ENCODE results near the gene CSH1.
A peak's percentile ranks its signal among the peaks of the same experiment; 100 is the strongest.
"Not testable (repeated sequence)": the region's sequence is repeated elsewhere in the genome, so short reads cannot be mapped to it uniquely, and the experiment has no call there.

The CSH1 gene

DNA sequence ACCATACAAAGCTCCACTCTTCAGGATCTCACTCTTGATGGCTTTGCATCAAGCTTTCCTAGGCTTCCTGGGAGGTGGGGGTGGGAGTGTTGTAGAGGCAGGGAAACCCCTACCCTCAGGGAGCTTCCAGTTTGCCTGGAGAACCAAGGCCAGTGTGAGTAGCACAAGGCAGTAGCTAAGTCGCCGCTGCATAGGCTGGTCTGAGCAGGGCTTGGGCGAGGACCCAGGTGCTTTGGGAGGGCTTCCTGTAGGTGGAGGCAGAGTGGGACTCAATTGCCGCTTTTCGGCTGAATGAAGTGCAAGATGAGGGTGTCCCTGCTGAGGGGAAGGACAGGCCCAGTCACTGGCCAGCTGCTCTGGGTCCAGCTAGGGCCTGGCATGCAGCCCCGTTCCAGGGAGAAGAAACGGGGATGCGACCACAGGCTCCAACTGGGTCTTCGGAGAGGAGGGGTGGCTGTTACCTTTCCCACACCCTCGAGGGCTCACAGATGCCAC is 31.8 kb upstream of the CSH1 start:
- no peak for DNase-seq

DNA sequence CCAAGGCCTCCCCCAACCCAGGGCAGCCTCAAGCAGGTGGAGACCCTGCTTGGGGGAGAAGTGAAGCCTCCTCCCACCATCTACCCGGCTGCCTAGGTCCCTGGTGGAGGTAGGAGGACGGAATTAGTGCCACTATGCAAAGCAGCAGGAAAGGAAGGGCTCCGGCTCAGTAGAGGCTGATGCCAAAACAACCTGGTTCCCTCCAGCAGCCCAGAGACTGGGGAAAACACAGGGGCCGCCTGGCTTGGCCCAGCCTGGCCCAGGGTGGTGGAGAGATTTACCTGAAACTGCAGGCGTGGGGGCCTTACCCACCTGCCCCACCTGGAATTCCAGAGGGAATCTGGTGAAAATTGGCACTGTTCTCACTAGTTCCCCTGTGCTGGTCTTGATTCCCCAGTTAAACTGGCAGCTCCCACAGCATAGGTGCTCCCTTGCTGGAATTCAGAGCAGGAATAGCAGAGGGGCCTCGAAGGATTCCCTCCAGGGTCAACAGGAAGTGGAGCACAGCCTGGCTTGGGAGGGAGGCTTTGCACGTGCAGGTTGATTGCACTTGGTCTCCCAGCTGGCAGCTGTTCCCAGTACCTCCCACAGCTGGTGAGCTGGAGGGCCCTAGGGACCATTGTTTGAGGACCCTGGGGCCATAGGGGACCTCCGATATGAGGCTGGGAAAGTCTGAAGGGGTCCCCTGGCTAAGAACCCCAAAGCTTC is 31.2 kb upstream of the CSH1 start:
- no peak for DNase-seq

DNA sequence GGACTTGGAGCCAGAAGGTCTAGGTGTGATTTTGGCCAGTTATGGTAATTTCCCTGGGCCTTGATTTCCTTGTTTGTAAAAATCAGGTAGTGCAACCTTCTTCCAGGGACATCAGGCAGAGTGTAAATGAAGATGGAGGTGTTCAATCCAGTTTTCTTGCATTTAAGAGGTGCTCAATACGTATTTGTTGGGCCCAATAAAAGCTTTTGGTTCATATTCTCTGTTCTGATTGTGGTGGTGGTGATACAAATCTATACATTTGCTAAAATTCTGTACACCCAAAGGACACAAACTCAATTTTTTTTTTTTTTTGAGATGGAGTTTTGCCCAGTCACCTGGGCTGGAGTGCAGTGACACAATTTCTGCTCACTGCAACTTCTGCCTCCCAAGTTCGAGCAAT is 29.8 kb upstream of the CSH1 start:
- no peak for DNase-seq

DNA sequence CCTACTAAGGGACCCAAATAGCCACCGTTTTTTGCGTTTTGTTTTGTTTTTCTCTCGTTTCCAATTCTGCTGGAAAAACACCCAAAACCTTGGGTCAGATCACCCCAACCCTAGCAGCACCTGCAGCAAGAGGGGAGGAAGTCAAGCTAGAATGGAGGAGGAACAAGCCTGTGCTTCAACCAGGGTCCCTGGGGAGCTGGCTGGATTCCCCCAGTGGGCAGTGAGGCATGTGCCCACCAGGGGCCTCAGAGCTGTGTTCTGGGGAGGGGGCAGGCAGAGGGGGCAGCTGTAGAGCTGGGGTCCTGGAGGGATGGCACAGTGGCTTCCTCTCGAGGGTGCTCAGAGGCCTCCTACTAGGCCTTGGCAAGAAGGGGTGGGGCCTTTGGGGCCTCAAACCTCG is 29.2 kb upstream of the CSH1 start:
- no peak for DNase-seq

- DNase-seq = not testable (repeated sequence)
These were observed 26.0 kb upstream of the CSH1 start for GRCh38 chr17:63922402-63922801.

GRCh38 chr17:63920779-63921178 is 24.4 kb upstream of the CSH1 start:
- DNase-seq = not testable (repeated sequence)

GRCh38 chr17:63920050-63920449 is 23.7 kb upstream of the CSH1 start:
- not testable (repeated sequence) for DNase-seq

DNA sequence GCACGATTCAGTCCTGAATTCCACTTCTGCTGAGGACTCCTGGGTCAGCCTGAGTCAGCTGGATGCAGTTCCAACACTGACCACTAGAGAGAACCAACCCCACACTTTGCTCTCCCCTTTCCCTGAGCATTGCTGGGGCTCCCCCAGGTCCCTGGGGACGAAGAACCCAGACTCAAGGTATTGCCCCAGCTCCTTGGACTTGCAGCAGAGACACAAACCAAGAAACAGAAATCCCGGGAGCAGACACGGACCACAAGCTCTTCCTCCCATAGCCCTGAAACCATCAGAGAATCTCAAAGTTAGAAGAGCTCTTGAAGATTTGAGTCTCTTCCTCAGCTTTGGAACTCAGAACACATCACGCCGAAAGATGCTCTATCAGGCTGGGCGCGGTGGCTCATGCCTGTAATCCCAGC is 22.9 kb upstream of the CSH1 start:
- peak; percentile 20 for DNase-seq

DNA sequence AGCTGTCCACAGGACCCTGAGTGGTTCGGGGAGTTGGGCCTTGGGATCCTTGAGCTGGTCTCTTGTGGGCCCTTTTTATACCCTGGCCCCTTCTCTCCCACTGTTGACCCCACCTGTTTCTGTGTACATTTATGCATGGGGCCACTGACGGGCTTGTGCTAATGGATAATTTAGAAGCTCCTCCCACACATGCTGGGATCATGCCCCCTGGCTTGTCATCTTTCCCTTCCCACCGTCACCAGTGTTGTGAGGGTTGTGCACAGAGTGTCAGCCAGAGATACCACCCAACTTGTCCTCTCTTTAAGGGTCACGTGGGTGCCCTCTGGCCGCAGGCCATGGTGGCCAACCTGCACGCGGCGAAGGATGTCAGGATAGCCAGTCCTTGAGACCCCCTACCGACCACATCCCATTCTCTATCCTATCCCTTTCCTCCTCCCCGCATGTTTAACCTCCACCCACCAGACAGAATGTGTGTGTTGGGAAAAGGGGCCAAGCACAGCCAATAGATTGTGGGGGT is 22.5 kb upstream of the CSH1 start, which contains the start of gene GH1:
GH1 (minus strand) TSS at position 51 of the 517 bp plus-strand sequence. CDS start 63 bp downstream, outside the sequence.
- not testable (repeated sequence) for DNase-seq

GRCh38 chr17:63918305-63918704 is 21.9 kb upstream of the CSH1 start:
- DNase-seq = no peak

DNA sequence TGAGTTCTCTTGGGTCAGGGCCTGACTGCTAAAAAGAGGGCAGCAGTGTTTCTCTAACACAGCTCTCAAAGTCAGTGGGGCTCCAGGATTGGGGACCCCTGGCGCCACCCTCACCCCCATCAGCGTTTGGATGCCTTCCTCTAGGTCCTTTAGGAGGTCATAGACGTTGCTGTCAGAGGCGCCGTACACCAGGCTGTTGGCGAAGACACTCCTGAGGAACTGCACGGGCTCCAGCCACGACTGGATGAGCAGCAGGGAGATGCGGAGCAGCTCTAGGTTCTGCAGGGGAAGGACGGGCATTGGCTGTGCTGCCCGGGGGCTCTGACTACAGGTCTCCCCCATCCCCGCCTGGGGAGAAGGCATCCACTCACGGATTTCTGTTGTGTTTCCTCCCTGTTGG is 21.3 kb upstream of the CSH1 start:
- no peak for DNase-seq

- DNase-seq = not testable (repeated sequence)
These were observed 20.8 kb upstream of the CSH1 start for GRCh38 chr17:63917206-63917605.

DNA sequence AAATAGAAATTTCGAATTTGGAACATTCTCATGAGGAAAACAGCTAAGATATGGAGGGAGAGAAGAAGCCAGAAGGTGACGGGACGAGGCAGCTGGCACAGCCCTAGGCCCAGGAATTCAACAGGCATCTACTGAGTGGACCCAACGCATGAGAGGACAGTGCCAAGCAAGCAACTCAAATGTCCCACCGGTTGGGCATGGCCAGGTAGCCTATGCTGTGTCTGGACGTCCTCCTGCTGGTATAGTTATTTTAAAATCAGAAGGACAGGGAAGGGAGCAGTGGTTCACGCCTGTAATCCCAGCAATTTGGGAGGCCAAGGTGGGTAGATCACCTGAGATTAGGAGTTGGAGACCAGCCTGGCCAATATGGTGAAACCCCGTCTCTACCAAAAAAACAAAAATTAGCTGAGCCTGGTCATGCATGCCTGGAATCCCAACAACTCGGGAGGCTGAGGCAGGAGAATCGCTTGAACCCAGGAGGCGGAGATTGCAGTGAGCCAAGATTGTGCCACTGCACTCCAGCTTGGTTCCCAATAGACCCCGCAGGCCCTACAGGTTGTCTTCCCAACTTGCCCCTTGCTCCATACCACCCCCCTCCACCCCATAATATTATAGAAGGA is 20.3 kb upstream of the CSH1 start:
- DNase-seq = no peak

DNA sequence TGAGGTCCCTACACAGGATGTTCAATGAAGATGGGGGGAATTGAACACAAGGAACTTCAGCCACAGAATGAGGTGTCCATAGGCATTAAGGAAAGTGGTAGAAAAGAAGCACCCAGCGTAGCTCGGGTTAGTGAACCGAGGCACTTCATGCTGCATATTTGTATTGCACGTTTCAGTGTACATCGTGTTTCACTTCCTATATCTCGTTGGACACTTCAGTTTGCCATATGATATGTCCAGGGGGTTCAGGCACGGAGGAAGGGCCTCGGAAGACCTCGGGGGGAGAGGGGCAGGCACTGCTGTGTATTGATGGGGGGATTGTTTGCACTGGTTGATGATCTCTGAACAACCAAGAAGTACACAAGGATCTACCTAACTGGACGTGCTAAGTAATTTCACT is 19.4 kb upstream of the CSH1 start:
- not testable (repeated sequence) for DNase-seq

GRCh38 chr17:63914471-63914870 is 18.1 kb upstream of the CSH1 start:
- no peak for DNase-seq

DNA sequence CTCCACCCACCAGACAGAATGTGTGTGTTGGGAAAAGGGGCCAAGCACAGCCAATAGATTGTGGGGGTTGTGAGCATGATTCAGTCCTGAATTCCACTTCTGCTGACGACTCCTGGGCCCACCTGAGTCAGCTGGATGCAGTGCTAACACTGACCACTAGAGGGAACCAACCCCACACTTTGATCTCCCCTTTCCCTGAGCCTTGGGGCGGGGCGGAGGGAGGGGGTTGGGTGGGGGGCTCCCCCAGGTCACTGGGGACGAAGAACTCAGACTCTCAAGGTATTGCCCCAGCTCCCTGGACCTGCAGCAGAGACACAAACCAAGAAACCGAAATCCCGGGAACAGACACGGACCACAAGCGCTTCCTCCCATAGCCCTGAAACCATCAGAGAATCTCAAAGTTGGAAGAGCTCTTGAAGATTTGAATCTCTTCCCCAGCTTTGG is 15.3 kb upstream of the CSH1 start:
- no peak for DNase-seq

DNA sequence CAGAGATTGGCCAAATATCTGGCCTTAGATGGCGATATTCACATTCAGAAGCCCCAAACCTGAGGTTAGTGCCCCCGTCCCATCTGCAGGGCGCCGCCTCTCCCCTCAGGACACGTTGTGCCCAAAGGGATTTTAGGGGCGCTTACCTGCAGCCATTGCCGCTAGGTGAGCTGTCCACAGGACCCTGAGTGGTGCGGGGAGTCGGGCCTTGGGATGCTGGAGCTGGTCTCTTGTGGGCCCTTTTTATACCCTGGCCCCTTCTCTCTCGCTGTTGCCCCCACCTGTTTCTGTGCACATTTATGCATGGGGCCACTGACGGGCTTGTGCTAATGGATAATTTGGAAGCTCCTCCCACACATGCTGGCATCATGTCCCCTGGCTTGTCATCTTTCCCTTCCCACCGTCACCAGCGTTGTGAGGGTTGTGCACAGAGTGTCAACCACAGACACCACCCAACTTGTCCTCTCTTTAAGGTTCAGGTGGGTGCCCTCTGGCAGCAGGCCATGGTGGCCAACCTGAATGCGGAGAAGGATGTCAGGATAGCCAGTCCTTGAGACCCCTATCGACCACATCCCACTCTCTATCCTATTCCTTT is 14.8 kb upstream of the CSH1 start, which contains the start of gene CSHL1:
CSHL1 (minus strand) TSS at position 218 of the 595 bp plus-strand sequence; CDS start at position 156, 62 bp downstream.
- no peak for DNase-seq

DNA sequence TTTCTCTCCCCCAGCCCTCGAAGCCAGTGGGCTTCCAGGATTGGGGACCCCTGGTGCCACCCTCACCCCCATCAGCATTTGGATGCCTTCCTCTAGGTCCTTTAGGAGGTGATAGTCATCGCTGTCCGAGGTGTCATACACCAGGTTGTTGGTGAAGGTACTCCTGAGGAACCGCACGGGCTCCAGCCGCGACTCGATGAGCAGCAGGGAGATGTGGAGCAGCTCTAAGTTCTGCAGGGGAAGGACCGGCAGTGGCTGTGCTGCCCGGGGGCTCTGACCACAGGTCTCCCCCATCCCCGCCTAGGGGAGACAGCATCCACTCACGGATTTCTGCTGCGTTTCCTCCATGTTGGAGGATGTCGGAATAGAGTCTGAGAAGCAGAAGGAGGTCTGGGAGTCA is 13.7 kb upstream of the CSH1 start:
- no peak for DNase-seq

GRCh38 chr17:63909586-63909985 is 13.2 kb upstream of the CSH1 start:
- not testable (repeated sequence) for DNase-seq

GRCh38 chr17:63907161-63907778 is 10.9 kb upstream of the CSH1 start:
- not testable (repeated sequence) for DNase-seq

DNA sequence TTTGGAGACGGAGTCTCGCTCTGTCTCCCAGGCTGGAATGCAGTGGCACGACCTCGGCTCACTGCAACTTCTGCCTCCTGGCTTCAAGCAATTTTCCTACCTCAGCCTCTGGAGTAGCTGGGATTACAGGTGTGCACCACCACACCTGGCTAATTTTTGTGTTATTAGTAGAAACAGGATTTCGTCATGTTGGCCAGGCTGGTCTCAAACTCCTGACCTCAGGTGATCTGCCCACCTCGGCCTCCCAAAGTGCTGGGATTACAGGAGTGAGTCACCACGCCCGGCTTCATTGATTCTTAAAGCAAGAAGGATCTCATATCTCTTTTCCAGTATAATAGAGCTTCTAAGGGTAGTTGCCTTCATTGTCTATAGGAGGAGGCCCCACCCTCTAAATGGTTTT is 8.4 kb upstream of the CSH1 start:
- DNase-seq = not testable (repeated sequence)

GRCh38 chr17:63903787-63904201 is 7.4 kb upstream of the CSH1 start:
- DNase-seq = not testable (repeated sequence)

DNA sequence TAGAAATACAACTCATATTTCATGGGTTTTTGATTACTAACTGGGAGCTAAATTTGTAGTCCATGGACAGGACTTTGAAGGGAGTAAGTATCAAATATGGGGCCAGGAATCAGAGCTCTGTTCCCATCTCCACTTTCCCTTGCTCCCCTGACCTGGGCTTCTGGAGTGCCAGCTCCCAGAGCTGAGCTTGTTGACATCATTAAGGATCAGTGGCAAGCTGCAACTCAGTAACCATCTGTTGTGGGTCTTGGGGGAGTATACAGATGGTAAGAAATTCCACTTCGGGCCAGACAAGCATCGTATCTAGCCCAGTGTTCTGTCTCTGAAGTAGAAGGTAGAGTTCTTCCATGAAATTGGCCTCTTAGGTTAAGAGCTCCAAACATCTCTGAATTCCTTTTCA is 5.6 kb upstream of the CSH1 start:
- DNase-seq = not testable (repeated sequence)

Measured in NCI-H1105 (cell line).